NCI-H82 (cell line): ENCODE results near the gene TXNRD1.
A peak's percentile ranks its signal among the peaks of the same experiment; 100 is the strongest.
"Not testable (repeated sequence)": the region's sequence is repeated elsewhere in the genome, so short reads cannot be mapped to it uniquely, and the experiment has no call there.

ENCODE experiments used
- DNase-seq: peaks from one replicate; lab custom pipeline; 2025; lab: John Stamatoyannopoulos, UW

TXNRD1 gene

GRCh38 chr12:104372061-104372720, 156.6 kb downstream of the TXNRD1 start:
- DNase-seq = no peak

DNA sequence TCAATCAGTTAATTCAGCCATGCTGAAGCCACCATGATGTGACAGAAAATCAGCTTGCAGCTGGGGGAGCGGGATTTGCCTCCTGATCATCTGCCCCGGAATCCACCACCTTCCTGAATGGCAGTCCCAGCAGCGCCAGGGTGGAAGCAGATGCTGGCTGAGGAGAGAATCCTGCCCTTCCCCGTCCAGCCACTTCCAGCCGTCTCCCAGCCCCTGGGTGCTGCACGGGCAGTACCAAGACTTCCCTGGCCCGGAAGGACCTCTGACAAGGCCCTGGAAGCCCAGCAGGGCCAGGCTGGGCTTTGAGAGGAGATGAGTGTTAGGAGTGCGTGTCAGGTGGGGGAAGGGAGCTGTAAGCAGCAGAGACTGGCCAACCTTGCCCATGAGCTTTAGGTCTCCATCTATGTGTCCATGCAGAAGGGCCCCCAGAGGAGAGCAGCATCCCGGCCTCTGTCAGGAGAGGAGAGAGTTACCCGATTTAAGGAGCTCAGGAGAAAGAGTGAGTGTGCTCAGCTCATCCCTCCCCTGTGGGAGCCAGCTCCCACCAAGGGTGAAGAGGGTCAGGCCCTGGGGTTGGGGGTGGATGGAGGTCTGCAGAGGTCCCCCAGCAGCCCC, 157.2 kb downstream of the TXNRD1 start:
- DNase-seq = no peak

GRCh38 chr12:104374071-104374470, 158.5 kb downstream of the TXNRD1 start:
- no peak for DNase-seq

DNA sequence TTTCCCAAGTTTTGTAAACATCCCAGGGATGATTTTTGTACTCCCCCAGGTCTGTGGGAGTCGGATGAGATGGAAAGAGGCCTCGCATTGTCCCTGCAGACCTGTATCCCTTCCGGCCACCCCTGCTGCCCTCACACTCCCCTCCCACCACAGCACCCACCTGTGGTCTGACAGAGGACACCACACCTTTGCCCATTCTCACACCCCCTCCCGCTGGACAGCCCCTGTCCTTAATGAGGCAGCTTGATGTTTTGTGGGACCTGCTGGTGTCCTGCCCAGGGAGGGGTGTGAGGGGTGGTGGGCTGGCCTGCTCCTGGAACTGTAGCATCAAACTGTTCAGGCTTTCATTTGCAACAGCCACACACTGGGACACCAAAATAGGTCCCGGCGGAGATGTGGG, 159.2 kb downstream of the TXNRD1 start:
- no peak for DNase-seq

DNA sequence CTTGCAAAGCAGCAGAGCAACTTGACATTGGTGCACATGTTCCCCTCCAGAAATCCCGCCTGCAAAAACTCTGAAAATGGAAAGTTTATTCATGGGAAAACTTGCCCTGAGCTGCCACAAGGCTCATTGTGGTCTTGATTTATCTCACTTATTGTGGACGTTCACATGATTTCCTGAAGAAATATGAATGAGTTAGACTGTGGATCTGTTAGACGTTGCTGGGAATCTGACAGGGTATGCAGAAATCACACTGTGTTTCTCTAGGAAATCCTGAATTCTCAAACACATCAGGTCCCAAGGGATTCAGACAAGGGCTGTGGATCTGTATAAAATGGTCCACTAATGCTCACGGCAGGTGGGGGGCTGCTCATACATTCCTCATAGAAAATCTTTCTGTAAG, 160.2 kb downstream of the TXNRD1 start:
- no peak for DNase-seq

- no peak for DNase-seq
These were observed 161.3 kb downstream of the TXNRD1 start for GRCh38 chr12:104376650-104377513.

DNA sequence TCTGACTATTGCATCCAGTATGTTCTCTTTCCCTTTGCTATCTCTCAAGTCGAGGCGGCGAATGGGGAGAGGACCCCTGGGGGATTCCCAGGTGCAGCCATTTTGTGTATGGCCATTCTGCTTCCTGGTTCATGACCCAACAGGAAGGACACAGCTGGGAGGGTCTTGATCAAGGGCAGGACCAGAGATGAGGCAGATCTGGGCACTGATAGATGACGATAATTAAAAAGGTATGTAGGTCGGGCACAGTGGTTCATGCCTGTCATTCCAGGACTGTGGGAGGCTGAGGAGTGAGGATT, 161.9 kb downstream of the TXNRD1 start:
- no peak for DNase-seq

- no peak for DNase-seq
These were observed 162.8 kb downstream of the TXNRD1 start for GRCh38 chr12:104378427-104378826.

DNA sequence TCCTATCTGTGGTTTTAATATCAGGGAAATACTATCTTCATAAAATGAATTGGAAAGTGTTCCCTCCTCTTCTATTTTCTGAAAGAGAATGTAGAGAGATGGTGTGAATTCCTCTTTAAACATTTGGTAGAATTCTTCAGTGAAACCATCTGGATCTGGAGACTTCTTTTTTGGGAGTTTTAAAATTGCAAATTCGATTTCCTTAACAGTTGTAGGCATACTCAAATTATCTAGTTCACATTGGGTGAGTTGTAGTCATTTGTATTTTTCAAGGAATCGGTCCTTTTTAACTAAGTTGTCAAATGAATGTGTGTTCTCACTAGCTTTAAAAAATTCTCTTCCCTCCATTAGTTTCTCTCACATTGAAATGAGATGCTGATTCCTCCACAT, 165.8 kb downstream of the TXNRD1 start:
- no peak for DNase-seq

DNA sequence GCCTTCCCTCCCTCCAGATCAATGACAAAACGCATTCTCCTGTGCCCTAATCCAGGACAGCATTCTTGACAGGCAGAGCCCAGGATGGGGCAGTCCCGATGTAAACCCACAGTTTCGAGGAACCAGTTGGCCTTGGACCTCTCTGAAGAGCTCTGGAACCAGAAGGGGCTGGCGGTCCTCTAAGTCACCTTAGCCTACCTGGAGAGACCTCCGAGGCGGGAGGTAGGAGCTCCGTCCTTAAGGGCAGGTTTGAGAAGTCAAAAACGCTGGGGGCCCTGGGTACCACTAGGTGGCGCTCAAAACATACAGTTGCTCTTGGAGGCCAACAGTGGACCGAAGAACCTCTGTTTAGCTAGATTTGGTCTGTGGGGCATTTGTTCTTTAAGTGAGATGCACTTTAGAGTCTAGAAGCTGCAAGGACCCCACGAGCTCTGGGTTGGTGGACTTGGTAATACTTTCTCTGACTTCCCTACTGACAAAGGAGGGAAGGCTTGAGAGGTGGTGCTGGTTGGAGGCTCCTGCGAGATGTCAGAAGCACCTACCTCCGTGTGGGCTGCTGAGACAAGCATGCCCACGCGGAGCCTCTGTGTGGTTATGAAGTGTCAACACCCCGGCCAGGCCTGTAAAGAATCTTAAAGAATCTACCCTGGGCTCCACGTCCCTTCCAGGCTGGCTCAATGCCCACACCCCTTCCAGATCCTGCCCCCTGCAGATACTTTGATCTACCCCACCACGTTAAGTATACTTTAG, 166.3 kb downstream of the TXNRD1 start:
- peak; percentile 92 for DNase-seq

DNA sequence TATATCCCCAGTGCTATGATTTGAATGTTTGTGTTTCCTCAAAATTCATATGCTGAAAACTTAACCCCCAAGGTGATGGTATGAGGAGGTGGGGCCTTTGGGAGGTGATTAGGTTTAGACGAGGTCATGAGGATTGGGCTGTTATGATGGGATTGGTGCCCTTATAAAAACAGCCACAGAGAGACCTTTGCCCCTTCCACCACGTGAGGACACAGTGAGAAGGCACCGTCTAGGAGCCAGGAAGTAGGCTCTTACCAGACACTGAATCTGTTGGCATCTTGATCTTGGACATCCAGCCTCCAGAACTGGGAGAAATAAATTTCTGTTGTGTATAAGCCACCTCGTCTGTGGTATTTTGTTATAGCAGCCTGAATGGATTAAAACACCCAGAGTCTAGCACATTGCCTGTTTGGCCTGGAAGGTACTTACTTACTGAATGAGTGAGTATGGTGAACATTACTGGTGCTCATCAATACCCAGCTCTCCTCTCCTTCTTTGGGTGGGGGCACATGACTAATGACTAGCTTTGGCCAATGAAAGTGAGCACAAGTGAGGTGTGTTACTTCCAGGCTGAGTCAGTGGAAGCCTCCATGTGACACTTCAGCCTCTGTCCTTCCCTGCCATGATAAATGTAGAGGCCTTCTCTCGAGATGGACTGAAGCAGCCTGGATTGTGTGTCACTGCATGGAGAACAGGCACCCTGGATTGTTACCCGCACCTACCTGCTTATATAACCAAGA, 168.7 kb downstream of the TXNRD1 start:
- DNase-seq = no peak

GRCh38 chr12:104385510-104385909, 169.9 kb downstream of the TXNRD1 start:
- DNase-seq = no peak

DNA sequence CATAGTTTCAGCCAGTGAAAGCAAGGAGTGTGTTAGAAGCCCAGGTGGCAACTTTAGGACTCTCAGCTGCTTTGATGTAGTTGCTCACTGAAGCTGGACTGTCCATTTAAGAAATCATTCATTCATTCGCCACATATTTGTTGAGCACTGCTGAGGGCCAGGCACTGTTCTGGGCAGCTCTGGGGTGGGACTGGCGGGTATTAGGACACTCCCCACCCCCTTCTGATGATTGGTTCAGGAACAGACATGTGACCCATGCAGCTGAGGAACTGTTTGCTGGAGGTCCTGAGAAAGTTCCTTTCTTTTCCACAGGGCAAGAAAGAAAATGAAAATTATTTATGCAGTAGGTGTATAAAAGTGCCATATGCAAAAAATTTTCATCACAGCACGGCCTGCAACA, 170.9 kb downstream of the TXNRD1 start:
- no peak for DNase-seq

GRCh38 chr12:104387190-104387589, 171.6 kb downstream of the TXNRD1 start:
- peak; percentile 12 for DNase-seq

DNA sequence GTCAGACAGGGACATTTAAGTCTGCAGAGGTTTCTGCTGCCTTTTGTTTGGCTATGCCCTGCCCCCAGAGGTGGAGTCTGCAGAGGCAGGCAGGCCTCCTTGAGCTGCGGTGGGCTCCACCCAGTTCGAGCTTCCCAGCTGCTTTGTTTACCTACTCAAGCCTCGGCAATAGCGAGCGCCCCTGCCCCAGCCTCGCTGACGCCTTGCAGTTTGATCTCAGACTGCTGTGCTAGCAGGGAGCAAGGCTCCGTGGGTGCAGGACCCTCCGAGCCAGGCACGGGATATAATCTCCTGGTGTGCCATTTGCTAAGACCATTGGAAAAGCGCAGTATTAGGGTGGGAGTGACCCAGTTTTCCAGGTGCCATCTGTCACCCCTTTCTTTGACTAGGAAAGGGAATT, 178.5 kb downstream of the TXNRD1 start:
- DNase-seq = not testable (repeated sequence)
